Memory B cell (primary cell): ENCODE results near the gene SOX18.

Experiments used
- ATAC-seq: fragments of 150-1000 bp; cut with Tn5 transposase; 2 replicates; pipeline ENCODE4 v1.10.0; 2021; ENCODE audit warnings: low read depth, mild to moderate bottlenecking, moderate library complexity
- DNase-seq, 2 donors: peaks; one replicate each; pipeline ENCODE4 v3.0.0; 2022; ENCODE audit warnings: low spot score in 2 of 2
- H3K27ac Mint-ChIP-seq: one replicate; pipeline ENCODE4 v1.8.0; 2022; ENCODE audit warnings: mild to moderate bottlenecking, moderate library complexity, mixed read lengths
- H3K27me3 Mint-ChIP-seq: one replicate; pipeline ENCODE4 v1.8.0; 2022; ENCODE audit warnings: mixed read lengths
- H3K36me3 Mint-ChIP-seq: one replicate; pipeline ENCODE4 v1.8.0; 2022; ENCODE audit warnings: mild to moderate bottlenecking, mixed read lengths
- H3K4me1 Mint-ChIP-seq: one replicate; pipeline ENCODE4 v1.8.0; 2022; ENCODE audit warnings: mixed read lengths
- H3K4me3 Mint-ChIP-seq: one replicate; pipeline ENCODE4 v1.8.0; 2022; ENCODE audit warnings: mild to moderate bottlenecking, moderate library complexity, mixed read lengths
- H3K9me3 Mint-ChIP-seq: one replicate; pipeline ENCODE4 v1.8.0; 2022; ENCODE audit warnings: mixed read lengths

The SOX18 gene

DNA sequence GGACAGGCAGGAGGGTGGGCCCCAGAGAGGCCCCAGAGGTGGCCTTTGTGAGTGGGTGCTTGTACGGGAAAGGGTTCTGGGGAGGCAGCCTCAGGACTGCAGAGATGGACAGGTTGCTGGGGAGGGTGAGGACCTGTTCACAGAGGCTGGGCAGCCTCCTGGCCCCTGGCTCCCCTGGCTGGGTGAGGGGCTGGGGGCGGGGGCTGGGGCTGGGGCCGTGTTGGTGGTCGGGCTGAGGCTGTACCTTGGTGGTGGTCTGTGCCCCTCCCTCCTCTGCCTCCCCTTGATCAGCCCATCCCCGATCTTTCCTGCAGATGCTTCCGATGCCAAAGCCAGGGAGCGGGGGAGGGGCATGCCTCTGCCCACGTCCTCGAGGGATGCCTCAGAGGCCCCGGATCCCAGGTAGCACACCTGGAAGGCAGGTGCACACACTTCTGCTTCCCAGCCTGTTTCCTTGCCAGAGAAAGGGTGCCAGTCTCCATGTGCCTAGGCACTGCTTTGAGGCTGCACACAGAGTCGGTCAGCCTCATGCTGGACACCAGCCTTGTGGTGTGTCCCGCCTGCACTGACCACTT, 18.4 kb upstream of the SOX18 start:
- Mint-ChIP-seq H3K4me3 (no peak overlapping the region), H3K36me3 (peaks cover 2% of the 10 kb centered on the region), H3K27ac (peak overlapping the region; percentile 55), H3K4me1 (peaks cover 50% of the 10 kb centered on the region), H3K9me3 (no peaks in the 10 kb centered on the region), H3K27me3 (no peaks in the 10 kb centered on the region)
- ATAC-seq (no peak), DNase-seq (no peak)

DNA sequence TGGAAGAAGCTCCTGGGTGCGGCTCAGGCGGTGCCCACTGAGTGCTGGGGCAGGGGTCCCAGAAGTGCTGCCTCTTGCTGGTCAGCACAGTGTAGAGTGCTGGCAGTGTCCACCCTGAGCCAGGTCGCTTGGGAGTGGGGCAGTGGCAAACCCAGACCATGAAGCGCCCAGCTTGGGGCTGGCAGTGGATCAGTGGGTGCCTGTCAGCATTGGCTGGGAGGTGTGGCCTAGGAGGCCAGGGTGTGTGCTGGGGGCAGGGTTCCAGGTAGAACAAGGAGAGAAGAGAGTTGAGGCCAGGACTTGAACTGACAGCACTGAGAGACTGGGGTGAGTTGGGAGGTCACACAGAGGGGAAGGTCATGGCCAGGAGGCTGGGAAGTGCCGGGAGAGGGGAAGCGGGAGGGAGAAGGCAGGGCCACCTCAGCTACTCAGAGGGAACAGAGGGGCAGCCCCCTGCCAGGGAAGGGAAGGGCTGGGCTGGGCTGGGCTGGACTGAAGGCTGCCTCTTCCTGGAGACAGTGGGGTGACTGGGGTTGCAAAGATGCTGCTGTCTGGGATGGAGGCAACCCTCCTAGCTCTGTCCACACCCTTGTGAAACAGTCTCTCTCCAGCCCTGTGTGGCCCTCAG, 17.7 kb upstream of the SOX18 start:
- Mint-ChIP-seq H3K9me3 (no peaks in the 10 kb centered on the region), H3K36me3 (no peaks in the 10 kb centered on the region), H3K27ac (peak overlapping the region; percentile 77), H3K4me1 (peaks cover 46% of the 10 kb centered on the region), H3K4me3 (no peak overlapping the region), H3K27me3 (no peaks in the 10 kb centered on the region)
- DNase-seq (no peak), ATAC-seq (no peak)

DNA sequence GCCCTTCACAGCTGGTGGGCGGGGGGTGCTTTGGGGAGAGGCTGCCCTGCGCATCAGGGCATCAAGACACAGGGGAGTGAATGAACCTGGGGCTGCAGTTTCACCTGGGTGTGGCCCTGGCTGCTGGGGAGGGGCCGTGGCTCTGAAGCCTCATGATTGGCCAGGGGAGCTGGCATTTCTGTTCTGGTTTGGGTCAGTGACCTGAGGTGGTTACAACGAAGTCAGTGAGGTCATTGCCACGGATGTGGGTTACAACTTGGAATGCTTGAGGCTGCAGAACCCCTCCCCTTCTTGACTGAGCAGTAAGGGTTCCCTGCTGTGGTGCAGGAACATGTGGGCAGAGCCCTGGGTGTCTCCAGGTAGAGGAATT, 16.5 kb upstream of the SOX18 start:
- peak overlapping the region; percentile 44 for H3K4me3 Mint-ChIP-seq
- H3K9me3 Mint-ChIP-seq = no peaks in the 10 kb centered on the region
- ATAC-seq (peak; percentile 66), DNase-seq (peak in 1 of 2 donors; percentile 64)
- no peaks in the 10 kb centered on the region for H3K36me3 Mint-ChIP-seq
- peak overlapping the region; percentile 88 for H3K27ac Mint-ChIP-seq
- no peaks in the 10 kb centered on the region for H3K27me3 Mint-ChIP-seq
- peaks cover 41% of the 10 kb centered on the region for H3K4me1 Mint-ChIP-seq

DNA sequence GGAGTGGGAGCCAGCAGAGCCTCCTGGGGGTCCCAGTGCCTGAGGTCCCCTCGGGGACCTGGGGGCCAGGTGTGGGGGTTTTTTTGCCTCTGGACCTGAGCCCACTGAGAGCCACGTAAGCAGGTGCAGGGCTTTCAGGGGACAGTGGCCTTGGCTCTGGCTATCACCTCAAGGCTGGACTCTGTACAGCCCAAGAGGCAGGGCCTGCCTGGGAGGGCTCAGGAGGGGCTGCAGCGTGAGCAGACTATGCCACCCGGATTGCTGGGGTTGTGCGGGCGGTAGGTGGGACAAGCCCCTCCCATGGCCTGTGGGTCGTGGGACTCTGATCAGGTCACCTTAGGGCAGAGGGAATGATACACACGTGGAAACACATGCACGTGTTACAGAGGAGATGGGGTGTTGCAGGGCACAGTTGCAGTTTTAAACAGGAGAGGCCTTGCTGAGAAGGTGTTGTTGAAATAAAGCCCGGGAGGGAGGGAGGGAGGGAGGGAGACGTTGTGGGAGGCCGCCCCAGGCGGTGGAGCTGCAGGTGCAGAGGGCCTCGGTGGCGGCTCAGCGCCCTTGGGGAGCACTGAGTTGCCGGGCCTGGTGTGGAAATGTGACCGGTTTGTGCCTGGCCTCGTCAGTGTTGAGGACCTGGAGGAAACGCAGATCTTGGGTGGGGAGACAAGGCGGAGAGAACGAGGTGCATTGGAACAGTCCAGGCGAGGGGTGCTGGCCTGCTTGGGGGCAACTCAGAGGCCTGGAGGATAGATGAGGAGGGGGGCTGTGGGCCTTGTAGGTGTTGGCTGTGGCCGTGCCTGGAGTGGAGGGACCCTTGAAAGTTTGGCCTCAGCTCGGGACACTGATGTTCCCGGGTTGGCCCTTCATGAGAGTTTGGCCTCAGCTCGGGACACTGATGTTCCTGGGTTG, 15.9 kb upstream of the SOX18 start:
- Mint-ChIP-seq H3K4me3 (peak overlapping the region; percentile 48), H3K27me3 (no peaks in the 10 kb centered on the region), H3K9me3 (no peaks in the 10 kb centered on the region), H3K4me1 (peaks cover 37% of the 10 kb centered on the region), H3K27ac (peak overlapping the region; percentile 88), H3K36me3 (no peaks in the 10 kb centered on the region)
- peak; percentile 23 for ATAC-seq
- DNase-seq = no peak

DNA sequence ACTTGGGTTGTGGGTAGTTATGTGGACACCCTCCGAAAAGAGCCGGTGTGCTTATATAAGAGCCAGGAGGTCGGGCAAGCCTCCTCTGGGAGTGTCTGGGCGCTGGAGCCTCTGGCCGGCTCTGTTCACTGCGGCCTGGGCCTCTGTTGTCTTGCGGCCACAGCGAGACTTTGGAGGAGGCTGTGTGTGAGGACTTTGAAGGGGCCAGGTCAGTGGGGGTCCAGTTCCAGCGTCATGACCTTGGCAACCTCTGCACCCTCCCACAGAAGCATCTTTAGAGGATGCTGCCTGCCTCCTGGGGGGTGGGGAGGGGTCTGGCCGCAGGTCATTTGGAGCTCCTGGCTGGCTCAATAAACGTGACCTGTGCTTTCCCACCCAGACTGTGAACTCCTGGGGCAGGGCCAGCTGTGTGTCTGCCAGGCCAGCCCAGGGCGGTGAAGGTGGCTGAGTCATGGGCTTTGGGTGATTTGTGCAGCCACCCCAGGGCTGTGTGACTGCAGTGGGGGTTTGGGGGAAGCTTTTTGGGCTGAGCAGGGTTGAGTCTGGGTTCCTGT, 14.8 kb upstream of the SOX18 start:
- no peak for ATAC-seq
- Mint-ChIP-seq H3K4me1 (peaks cover 38% of the 10 kb centered on the region), H3K27ac (peak overlapping the region; percentile 86), H3K36me3 (no peaks in the 10 kb centered on the region), H3K27me3 (no peaks in the 10 kb centered on the region), H3K4me3 (peak overlapping the region; percentile 90), H3K9me3 (no peaks in the 10 kb centered on the region)
- DNase-seq = no peak

DNA sequence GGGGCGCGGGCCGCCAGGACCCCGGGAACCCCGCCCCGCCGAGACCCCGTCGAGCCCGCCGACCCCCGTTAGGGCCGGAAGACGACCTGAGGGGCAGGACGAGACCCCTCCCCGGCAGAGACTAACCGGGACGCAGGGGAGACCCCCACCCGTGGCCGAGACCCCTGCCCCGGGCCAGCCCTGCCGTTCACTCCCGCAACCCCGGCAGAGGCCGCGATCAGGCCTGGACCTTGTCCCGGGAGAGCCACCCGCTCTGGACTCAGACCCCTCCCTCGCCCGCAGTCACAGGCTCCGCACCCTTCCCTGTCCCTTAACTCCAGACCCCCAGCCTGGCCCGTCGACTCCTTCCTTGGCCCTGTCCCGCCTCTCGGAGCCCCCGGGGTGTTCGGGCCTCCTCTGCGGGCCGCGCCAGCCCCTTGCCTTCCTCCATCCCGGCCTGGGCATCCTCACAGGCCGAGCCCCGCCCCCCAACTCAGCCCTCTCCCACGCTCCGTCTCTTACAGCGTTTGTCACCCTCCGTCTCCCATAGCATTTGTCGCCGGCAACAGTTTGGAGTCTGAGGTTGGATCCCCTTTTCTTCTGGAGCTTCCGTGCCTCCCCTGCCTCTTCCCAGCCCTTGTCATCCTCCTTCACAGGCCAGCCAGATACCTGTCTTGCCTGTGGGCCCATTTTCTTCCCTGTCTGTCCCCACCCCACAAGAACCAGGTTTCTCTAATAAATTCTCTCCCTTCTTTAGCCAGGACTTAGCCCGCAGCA, 14.1 kb upstream of the SOX18 start:
- Mint-ChIP-seq H3K27me3 (no peaks in the 10 kb centered on the region), H3K4me3 (peak overlapping the region; percentile 90), H3K9me3 (no peaks in the 10 kb centered on the region), H3K27ac (peak overlapping the region; percentile 86), H3K36me3 (no peaks in the 10 kb centered on the region), H3K4me1 (peaks cover 39% of the 10 kb centered on the region)
- ATAC-seq (no peak), DNase-seq (no peak)

DNA sequence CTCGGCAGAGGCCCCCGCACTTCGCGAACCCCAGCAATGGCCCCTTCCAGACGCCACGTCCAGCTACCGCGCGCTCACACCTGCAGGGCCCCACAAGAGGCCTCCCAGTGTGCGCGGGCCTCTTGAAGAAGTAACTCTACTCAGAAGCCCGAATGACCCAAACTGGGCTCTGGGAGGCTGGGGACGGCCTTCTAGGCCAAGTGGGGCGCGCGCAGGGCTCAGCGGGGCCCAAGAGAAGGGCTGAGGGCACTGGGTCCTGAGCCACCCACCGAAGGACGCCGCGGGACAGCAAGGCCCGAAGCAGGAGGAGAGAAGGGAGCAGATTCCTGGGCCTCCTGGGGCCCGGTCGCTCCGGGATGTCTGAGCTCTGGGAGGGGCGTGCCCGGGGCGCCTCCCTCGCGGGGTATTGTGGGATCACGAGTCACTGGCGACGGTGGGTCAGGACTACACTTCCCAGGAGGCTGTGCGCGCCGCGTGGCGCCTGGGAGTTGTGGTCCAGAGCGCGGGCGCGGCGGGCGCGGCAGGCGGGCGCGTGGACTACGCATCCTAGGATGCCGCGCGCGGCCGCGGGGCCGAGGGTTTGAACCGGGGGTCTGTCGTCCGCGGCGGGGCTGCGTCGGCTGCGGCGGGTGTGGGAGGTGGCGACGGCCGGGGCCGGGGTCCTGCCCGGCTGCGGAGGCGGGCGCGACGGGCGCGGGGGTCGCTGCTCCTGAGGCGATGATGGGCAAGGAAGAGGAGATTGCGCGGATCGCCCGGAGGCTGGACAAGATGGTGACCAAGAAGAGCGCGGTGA, 13.4 kb upstream of the SOX18 start, which contains the start of gene TCEA2:
Gene TCEA2 (plus strand): TSS at position 603 of the 793 bp plus-strand sequence. CDS start 115 bp downstream, at position 718.
- peak; percentile 85 for ATAC-seq
- H3K4me1 Mint-ChIP-seq = peaks cover 43% of the 10 kb centered on the region
- H3K36me3 Mint-ChIP-seq = no peaks in the 10 kb centered on the region
- no peaks in the 10 kb centered on the region for H3K9me3 Mint-ChIP-seq
- H3K27ac Mint-ChIP-seq = peak within 1 kb of the TSS; percentile 86
- peak; percentile 89 to 90 for DNase-seq
- peak within 1 kb of the TSS; percentile 90 for H3K4me3 Mint-ChIP-seq
- no peaks in the 10 kb centered on the region for H3K27me3 Mint-ChIP-seq

DNA sequence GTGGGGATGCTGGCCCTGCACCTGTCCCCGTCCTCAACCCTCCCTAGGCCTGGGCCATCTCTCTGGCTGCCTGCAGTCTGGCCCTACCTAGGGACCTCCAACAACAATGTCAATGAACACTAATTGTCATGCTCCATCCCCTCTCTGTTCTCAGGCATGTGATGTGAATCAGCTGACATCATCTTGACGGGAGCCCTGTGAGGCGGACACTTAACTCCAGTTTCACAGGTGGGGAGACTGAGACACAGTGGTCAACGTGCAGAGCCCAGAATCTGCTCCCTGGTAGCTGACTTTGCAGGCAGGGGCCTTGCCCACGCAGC, 12.8 kb upstream of the SOX18 start:
- Mint-ChIP-seq H3K4me1 (peaks cover 45% of the 10 kb centered on the region), H3K27ac (no peak overlapping the region), H3K36me3 (no peaks in the 10 kb centered on the region), H3K4me3 (peak overlapping the region; percentile 19), H3K27me3 (no peaks in the 10 kb centered on the region), H3K9me3 (no peaks in the 10 kb centered on the region)
- DNase-seq (no peak), ATAC-seq (no peak)

DNA sequence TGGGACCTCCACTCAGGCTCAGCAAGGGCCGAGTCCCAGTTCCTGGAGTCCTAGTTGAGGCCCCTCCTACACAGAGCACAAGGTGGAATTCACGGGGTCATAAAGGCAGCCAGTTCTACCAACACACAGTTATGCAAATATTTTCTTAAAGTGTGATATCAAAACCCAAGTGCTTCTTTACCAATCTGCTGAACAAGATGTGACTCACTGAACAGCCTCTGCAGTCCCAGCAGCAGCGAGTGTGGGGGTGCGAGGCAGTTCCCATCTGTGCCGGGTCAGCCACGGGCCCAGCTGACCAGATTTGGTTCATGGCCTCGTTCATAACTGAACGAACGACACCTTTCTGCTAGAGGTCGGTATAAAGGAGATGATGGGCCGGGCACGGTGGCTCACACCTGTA, 9.1 kb upstream of the SOX18 start:
- H3K27ac Mint-ChIP-seq = peak overlapping the region; percentile 82
- DNase-seq (no peak), ATAC-seq (peak; percentile 11)
- peak overlapping the region; percentile 56 for H3K4me3 Mint-ChIP-seq
- peaks cover 9% of the 10 kb centered on the region for H3K27me3 Mint-ChIP-seq
- H3K9me3 Mint-ChIP-seq = no peaks in the 10 kb centered on the region
- peaks cover 3% of the 10 kb centered on the region for H3K36me3 Mint-ChIP-seq
- H3K4me1 Mint-ChIP-seq = peaks cover 21% of the 10 kb centered on the region

DNA sequence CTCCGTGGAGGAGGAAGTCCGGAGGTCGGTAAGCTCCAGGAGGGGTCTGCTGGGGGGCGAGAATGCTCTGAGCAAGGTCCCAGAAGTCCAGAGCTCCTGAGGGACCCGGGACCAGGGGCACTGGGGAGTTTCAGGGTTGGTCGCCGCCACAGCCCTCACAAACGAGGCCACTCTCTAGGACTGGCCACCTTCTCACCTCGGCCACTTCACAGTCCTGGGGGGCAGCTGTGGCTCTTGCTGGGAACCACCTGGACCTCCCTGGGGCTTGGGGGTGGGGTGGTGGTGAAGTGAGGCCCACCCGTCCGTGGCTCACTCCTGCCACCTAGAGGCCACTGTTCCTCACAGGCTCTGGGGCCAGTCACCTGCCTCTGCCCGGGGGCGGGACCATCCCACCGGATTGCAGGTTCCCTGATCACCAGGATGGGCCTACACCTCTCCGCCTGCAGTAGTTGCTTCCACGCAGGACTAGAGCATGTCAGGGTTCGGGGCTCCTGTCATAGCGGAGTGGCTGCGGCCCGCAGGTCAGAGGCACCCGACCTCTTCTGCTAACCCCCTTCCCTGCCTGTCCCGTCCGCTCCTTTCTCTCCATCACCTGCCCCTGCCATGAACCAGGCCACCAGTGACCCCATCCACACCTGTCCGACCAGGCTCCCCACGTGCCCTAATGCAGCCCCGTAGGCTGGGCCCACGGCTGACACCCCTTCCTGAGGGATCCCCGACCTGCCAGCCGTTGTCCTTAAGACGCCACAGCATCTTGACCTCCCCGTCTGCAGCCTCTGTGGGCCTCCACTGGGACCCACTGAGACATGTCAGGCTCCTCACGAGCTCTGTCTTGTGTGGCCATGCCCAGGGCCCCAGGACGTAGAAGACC, 8.4 kb upstream of the SOX18 start:
- no peaks in the 10 kb centered on the region for H3K9me3 Mint-ChIP-seq
- H3K4me3 Mint-ChIP-seq = peak overlapping the region; percentile 56
- H3K27me3 Mint-ChIP-seq = peaks cover 15% of the 10 kb centered on the region
- H3K4me1 Mint-ChIP-seq = peaks cover 21% of the 10 kb centered on the region
- H3K27ac Mint-ChIP-seq = peak overlapping the region; percentile 82
- ATAC-seq = peak; percentile 83
- DNase-seq = peak; percentile 77 to 83
- H3K36me3 Mint-ChIP-seq = peaks cover 3% of the 10 kb centered on the region

DNA sequence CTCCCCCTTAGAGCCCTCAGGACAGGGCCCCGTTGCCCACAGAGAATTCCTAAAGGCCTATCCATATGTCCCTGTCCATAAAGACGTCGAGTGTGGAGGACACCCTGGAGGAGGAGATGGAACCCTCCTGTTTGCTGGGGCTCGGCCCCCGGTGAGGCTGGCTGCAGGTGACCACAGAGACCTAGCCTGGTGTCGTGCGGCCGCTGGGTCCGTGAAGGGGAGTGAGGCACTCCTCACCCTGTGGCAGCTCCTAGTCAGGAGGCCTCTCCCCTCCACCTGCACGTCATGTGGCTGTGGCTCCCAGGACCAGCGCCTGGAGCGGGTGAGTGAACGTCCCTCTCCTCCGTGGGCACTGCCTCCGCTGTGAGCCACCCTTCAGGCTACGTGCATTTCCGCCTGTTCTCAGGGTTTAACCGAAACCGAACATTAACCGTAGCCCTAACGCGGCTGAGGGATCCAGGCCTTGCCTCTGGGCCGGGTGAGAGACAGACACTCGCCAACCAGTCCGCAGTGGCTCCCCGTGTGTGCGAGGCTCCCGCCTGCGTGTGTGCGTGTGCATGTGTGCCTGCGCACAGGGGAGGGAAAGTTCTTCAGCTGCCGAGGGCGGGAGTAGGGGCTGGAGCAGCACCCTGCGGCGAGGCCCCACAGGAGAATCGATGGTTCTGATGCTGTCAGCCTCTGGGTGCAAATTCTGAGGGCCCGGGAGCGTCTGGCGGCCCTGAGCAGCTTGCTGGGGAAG, 7.6 kb upstream of the SOX18 start:
- ATAC-seq (peak; percentile 25), DNase-seq (no peak)
- peaks cover 19% of the 10 kb centered on the region for H3K27me3 Mint-ChIP-seq
- peaks cover 3% of the 10 kb centered on the region for H3K36me3 Mint-ChIP-seq
- H3K27ac Mint-ChIP-seq = no peak overlapping the region
- H3K4me1 Mint-ChIP-seq = peaks cover 19% of the 10 kb centered on the region
- H3K9me3 Mint-ChIP-seq = no peaks in the 10 kb centered on the region
- peak overlapping the region; percentile 32 for H3K4me3 Mint-ChIP-seq

DNA sequence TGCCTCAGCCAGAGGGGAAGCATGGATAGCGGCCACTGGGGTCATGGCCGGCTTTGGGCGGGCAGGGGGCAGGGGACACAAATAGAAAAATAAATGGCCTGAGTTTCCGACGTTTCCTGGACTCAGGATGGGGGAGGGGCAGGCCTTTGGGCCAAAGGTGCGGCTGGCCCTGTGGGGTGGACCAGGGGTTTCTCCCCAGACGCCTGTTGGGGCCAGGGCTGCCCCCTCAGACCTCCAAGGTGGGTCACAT, 7.1 kb upstream of the SOX18 start:
- Mint-ChIP-seq H3K27ac (no peak overlapping the region), H3K9me3 (no peaks in the 10 kb centered on the region), H3K4me1 (peaks cover 18% of the 10 kb centered on the region), H3K36me3 (peaks cover 3% of the 10 kb centered on the region), H3K27me3 (peaks cover 22% of the 10 kb centered on the region), H3K4me3 (no peak overlapping the region)
- ATAC-seq (no peak), DNase-seq (no peak)
